IMR-90 (cell line): ENCODE results near the gene HOXC12. TPM values are rescaled to one million over a fixed set of nuclear protein-coding genes. Genes with fewer than 3 reads are reported as not detected.

ENCODE experiments used
- microRNA-seq, 2 experiments: library from miRNA; stranded (forward) in 1 of 2; unstranded in 1 of 2; fragments of 10-50 nt in 1 of 2; fragments of <30 nt in 1 of 2; gene quantifications in 1 of 2; microRNA quantifications in 1 of 2; one replicate each; pipeline versions ENCODE3 to v1.1.0; 2013 to 2020; ENCODE audit not compliant: insufficient read depth in 1 of 2, insufficient read length in 1 of 2, unreplicated experiment in 1 of 2
- polyA plus RNA-seq, 3 experiments: library from polyadenylated mRNA; depleted of rRNA; stranded (reverse); fragments of >200 nt; gene quantifications; 2 replicates each; pipeline ENCODE4 v1.2.3, GENCODE V29; 2012; ENCODE audit warnings: low replicate concordance in 1 of 3
- small RNA-seq, 5 experiments: library from RNA; depleted of rRNA; stranded (forward); fragments of <200 nt; gene quantifications; one replicate each; pipeline ENCODE3, GENCODE V24; 2012
- total RNA-seq: library from RNA; depleted of rRNA; stranded (reverse); fragments of >200 nt; gene quantifications from 2 replicates; pipeline ENCODE4 v1.2.3, GENCODE V29; 2012; rRNA removed

The HOXC12 gene
- total and polyA plus RNA-seq, 2 of the 4 experiments (the other 2 are of a cell fraction): not detected

Small RNA genes lying within 50 kb of the gene (microRNA-seq; reads per million reads assigned to microRNA genes)
- gene AC012531.3 (ENCODE audit: insufficient read depth, insufficient read length) (not detected), gene AC012531.4 (ENCODE audit: insufficient read depth, insufficient read length) (not detected), gene MIR196A2 (ENCODE audit: insufficient read depth in 1 of 2, insufficient read length in 1 of 2, unreplicated experiment in 1 of 2) (2.1 to 93.5 reads per million in 2 experiments), gene RF01905 (ENCODE audit: insufficient read depth, insufficient read length) (not detected), gene RF01906 (ENCODE audit: insufficient read depth, insufficient read length) (not detected)

Small RNA genes lying within 50 kb of the gene (small RNA-seq; reads per million reads assigned to genes)
- gene AC012531.3 (0 reads per million in 5 experiments), gene AC012531.4 (0 reads per million in 5 experiments), gene MIR196A2 (0 reads per million in 5 experiments), gene RF01905 (0 reads per million in 5 experiments), gene RF01906 (0 reads per million in 5 experiments)

Other genes with a start within 250 kb of the HOXC12 start
- gene CALCOCO1, start 227.5 kb upstream of the HOXC12 start, total RNA-seq: 100.0 and 169 TPM in 2 replicates
- 110 and 156 TPM in 2 replicates for gene CALCOCO1, start 227.5 kb upstream of the HOXC12 start, polyA plus RNA-seq (2012; rRNA removed)
- gene CISTR, start 202.9 kb upstream of the HOXC12 start, total RNA-seq: not detected in 2 replicates
- gene CISTR, start 202.9 kb upstream of the HOXC12 start, polyA plus RNA-seq (2012; rRNA removed): not detected in 2 replicates
- gene HOXC13, start 16.1 kb upstream of the HOXC12 start, total RNA-seq: not detected in 2 replicates
- gene HOXC13, start 16.1 kb upstream of the HOXC12 start, polyA plus RNA-seq (2012; rRNA removed): not detected in 2 replicates
- gene HOXC11, start 18.2 kb downstream of the HOXC12 start, total RNA-seq: not detected in 2 replicates
- gene HOXC11, start 18.2 kb downstream of the HOXC12 start, polyA plus RNA-seq (2012; rRNA removed): not detected in 2 replicates
- not detected in 2 replicates for gene HOTAIR, start 20.1 kb downstream of the HOXC12 start, total RNA-seq
- not detected in 2 replicates for gene HOTAIR, start 20.1 kb downstream of the HOXC12 start, polyA plus RNA-seq (2012; rRNA removed)
- not detected in 2 replicates for gene HOXC10, start 30.2 kb downstream of the HOXC12 start, total RNA-seq
- 0.15 TPM in 1 of 2 replicates, not detected in the other for gene HOXC10, start 30.2 kb downstream of the HOXC12 start, polyA plus RNA-seq (2012; rRNA removed)
- not detected in 2 replicates for gene HOXC9, start 45.3 kb downstream of the HOXC12 start, total RNA-seq
- 0.13 and 0.26 TPM in 2 replicates for gene HOXC9, start 45.3 kb downstream of the HOXC12 start, polyA plus RNA-seq (2012; rRNA removed)
- gene HOXC8, start 54.1 kb downstream of the HOXC12 start, total RNA-seq: 0.18 and 0.28 TPM in 2 replicates
- 1.3 and 1.4 TPM in 2 replicates for gene HOXC8, start 54.1 kb downstream of the HOXC12 start, polyA plus RNA-seq (2012; rRNA removed)
- gene HOXC6, start 73.5 kb downstream of the HOXC12 start, total RNA-seq: not detected in 2 replicates
- gene HOXC6, start 73.5 kb downstream of the HOXC12 start, polyA plus RNA-seq (2012; rRNA removed): 1.1 TPM in 2 replicates
- not detected in 2 replicates for gene HOXC5, start 78.1 kb downstream of the HOXC12 start, total RNA-seq
- not detected in 2 replicates for gene HOXC5, start 78.1 kb downstream of the HOXC12 start, polyA plus RNA-seq (2012; rRNA removed)
- gene HOXC4, start 98.9 kb downstream of the HOXC12 start, total RNA-seq: under 0.01 TPM in 1 of 2 replicates, not detected in the other
- gene HOXC4, start 98.9 kb downstream of the HOXC12 start, polyA plus RNA-seq (2012; rRNA removed): 0.23 and 0.26 TPM in 2 replicates
- 25.8 and 45.2 TPM in 2 replicates for gene SMUG1, start 234.1 kb downstream of the HOXC12 start, total RNA-seq
- gene SMUG1, start 234.1 kb downstream of the HOXC12 start, polyA plus RNA-seq (2012; rRNA removed): 36.3 and 37.3 TPM in 2 replicates